SH-SY5Y (cell line): ENCODE measurements around the gene ZNF77.

Experiments
- GATA2 ChIP-seq: IDR thresholded peaks from 2 replicates; pipeline ENCODE4 v1.6.1; 2011; ENCODE audit warnings: mild to moderate bottlenecking, low read depth, low read length
- GATA3 ChIP-seq: IDR thresholded peaks from 2 replicates; pipeline ENCODE4 v1.6.1; 2011; ENCODE audit warnings: low read depth, mild to moderate bottlenecking, low read length, moderate library complexity

The ZNF77 gene

GRCh38 chr19:2905918-2906519 lies 38.8 kb downstream of the ZNF77 start:
- TF ChIP-seq GATA2 (no peak), GATA3 (no peak)

DNA sequence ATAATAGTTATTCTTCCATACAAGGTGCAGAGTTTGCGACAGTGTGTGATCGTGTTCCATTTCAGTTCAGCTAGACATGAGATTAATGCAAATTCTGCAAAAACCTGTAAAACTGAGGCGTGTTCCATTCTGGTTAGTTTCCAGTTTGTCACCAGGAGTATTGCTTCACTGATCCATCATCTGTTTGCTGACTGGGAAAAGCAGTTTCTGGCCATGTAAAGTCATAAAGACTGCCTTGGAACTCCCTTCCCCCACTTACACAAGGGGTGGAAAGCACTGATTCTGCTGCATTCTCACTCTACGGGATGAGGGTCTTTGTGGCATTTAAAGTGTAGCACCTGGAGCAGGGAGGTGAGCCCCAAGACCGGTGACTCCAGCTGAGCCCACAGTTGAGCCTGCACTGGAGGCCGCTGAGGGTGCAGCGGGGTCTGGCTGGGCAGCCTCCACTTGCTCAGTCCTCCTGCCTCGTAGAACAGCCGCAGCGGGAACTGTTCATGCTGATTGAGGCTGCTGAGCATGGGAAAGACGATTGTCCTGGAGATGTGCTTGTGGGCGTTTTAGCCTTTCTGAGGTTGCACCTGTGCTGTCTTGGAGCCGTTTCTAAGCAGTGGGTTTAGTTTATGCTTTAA lies 42.1 kb downstream of the ZNF77 start:
- TF ChIP-seq GATA3: no peak
- TF ChIP-seq GATA2: no peak

DNA sequence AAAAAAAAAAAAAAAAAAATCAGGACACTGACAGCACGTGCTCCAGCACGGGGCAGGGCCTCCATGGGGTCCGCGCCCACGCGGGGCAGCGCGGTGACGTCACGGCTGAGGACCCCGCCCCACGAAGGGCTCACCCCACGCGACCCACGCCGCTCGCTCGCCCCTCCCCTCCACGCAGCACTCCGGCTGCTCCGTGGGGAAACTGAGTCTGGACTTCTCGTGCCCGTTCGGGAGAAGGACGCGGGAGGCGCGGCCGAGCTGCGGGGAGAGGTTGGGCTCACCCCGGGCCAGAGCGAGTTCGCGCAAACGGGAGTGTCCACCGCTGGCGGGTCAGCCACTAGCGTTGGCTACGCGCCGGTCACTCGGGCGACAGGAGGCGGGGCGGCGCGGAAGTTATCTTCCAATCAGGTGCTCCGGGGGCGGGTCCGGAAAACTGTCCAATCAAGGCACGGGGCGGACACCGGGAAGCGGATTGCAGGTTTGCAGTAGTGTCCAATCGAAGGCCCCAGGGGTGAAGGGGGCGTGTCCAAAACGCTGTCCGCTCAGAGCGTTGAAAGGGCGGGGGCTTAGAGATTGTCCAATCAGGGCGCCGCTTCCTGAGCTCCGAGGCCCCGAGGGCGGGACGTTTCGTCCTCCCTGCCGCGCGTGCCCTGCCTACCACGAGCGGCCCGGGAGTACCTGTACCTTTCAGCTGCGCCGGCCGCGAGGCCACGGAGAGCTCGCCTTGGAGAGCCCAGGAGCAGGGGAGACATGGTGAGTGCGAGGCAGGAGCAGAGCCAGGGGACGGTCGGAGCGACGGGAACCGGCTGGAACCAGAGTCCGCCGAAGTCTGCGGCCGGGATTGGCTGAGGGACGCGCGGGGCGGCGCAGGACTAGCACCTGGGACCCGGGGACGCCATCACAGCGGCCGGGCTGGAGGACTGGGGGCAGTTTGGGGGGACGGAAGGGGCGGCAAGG lies 44.2 kb downstream of the ZNF77 start, which contains the start of gene ZNF57:
Gene ZNF57 (plus strand): TSS at position 633 of the 957 bp plus-strand sequence. CDS start 118 bp downstream, at position 751.
- TF ChIP-seq GATA2 (peak; percentile 47; the same call in 1 of the 2 replicates), GATA3 (no peak)

GRCh38 chr19:2896694-2897093 lies 48.1 kb downstream of the ZNF77 start:
- TF ChIP-seq GATA3 (no peak), GATA2 (no peak)

- TF ChIP-seq GATA2 (no peak), GATA3 (no peak)
These were observed 56.0 kb downstream of the ZNF77 start for GRCh38 chr19:2888731-2889224.

DNA sequence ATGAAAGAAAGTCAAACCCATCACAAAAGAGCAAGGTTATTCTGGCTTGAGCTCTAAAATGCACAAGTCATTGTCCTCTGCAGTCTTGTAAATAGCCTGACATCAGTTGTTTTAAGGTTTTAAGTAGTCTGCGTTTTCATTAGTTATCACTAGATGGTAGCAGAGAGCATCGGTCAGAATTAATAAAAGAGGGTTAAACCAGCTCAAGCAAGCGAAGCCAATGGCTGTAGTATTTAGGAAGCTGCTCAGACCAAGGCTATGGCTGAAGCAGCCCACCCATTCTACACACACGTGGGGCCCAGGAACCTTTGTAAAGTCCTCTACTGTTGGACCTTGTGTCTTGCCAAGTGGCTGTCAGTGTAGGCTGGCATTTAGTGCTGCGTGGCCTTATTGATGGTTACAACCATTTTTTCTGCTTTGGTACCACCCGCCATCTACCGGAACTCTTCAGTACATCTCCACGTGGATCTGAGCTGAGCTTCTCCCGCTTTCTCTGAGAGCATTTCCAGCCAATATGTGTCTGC lies 57.3 kb downstream of the ZNF77 start:
- TF ChIP-seq GATA3 (no peak), GATA2 (no peak)

DNA sequence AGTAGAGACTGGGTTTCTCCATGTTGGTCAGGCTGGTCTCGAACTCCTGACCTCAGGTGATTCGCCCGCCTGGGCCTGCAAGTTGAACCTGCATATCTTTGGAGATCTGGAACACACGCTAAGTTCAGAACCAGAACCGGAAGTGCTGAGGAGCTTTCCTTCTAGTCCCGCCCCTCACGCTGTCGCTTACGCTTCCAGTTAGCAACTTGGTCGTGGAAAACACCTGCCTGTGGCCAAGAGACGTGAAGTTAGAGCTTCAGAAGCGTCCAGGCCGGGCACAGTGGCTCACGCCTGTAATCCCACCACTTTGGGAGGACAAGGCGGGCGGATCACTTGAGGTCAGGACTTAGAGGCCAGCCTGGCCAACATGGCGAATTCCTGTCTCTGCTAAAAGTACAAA lies 59.0 kb downstream of the ZNF77 start:
- TF ChIP-seq GATA3 (no peak), GATA2 (no peak)

DNA sequence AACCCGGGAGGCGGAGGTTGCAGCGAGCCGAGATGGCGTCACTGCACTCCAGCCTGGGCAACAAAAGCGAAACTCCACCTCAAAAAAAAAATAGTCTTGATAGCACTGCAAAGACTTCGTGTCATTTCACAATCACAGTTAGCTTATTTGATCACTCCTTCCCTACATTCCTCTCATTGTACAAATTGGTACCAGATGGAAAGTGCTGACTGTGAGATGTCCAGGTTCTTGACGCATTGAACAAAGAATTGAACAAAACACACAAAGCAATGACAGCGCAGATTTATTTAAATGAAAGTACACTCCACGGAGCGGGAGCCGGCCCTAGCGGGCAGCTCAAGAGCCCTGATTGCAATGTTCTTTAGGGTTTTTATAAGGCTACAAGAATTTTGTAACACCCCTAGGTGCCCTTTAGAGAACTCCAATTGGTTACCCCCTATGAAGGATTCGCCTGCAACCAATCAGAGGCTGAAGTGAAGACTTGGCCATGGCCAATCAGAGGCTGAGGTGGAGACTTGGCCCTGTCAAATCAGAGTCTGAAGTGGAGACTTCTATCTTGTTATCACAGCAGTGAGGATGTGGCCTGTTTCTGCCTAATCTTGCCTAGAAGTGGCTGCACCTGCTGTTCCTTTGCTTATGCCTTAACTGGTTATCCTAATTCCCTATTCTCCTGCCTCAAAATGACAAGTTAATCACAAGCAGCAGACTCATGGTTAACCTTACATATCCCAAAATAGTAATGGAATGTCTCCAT lies 60.9 kb downstream of the ZNF77 start:
- no peak for TF ChIP-seq GATA2
- no peak for TF ChIP-seq GATA3
